Activated T-cell treated with anti-CD3 and anti-CD28 coated beads for 48 hours (primary cell): ENCODE results near the gene PHC2.

Experiments used
- DNase-seq: peaks from one replicate; pipeline ENCODE4 v3.0.0-alpha.2; 2020; ENCODE audit warnings: low read depth

The PHC2 gene

DNA sequence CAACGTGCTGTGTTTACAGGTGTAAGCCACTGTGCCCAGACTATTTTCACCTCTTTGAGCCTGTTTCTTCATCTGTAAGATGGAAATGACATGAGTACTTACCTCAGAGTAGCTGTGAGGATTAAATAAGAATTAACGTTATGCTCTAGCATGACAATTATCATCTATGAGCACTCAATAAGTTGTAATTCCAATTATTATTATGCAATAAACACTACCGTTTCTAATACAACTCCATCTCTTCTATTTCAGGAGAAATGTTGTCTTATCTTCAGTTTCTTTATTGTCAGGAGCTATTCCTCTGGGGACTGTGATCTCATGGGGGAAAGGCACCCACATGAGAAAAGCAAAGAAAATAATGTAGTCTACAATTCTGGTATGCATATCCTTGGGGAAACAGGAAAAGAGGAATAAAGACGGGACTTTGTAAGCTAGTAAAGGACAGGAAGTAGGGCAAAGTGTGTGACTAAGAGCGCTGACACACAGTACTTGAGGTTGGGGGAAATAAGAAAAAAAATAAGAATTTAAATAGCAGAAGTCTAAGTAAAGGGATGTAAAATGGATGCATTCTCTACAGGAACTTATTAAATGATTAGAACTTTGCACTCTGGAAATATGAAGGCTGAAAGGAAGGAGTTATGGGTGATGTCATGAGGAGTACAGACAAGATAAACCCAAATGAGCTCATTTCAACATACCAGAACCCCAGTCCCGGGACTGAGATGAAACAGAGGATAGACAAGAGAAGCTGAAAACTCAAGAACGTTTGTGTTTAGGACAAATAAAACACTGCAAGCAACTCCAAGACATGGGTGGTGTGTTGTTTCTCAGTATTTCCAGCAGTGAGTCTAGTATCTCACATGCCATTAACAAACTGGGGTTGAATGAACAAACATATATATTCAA is 9.8 kb downstream of the PHC2 start:
- DNase-seq = no peak

DNA sequence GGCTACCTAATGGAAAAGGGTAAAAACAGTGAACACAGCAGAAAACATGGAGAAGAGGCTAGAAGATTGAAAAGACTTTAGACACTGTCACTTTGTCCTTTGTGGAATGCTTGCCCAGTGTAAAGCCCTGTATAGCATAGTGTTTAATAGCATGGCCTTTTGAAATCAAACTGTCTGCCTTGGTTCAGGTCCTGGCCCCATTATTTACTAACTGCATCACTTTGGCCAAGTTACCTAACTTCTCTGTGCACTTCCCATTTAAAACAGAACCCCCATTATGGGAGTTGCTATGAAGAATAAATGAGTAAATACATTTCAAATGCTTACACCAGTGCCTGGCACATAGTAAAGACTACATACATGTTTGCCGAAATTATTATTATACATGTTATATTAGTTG is 12.1 kb downstream of the PHC2 start:
- no peak for DNase-seq

- DNase-seq = no peak
Observed at GRCh38 chr1:33414879-33415278, 16.0 kb downstream of the PHC2 start.

- no peak for DNase-seq
Observed at GRCh38 chr1:33410091-33410701, 20.7 kb downstream of the PHC2 start.

DNA sequence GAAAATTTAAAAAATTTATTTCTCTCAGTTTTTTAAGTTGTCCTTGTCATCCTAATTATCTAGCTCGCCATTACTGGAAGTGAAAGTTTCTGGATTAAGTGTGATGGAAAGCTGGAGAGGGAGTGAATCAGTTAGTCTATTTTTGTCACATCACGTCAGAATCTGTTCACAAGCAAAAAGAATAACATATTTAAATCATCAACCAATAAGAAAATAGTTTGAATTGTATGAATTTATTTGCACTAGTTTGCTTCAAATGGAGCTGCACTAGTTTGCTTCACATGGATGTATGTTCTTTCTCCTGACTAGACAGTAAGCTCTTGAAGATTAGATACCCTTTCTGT is 22.8 kb downstream of the PHC2 start:
- DNase-seq = no peak

- no peak for DNase-seq
Observed at GRCh38 chr1:33407352-33408092, 23.4 kb downstream of the PHC2 start.

- no peak for DNase-seq
Observed at GRCh38 chr1:33402206-33402605, 28.7 kb downstream of the PHC2 start.

GRCh38 chr1:33401471-33401870 is 29.4 kb downstream of the PHC2 start:
- DNase-seq = no peak

GRCh38 chr1:33400153-33400911 is 30.6 kb downstream of the PHC2 start:
- no peak for DNase-seq

GRCh38 chr1:33399375-33399774 is 31.5 kb downstream of the PHC2 start:
- DNase-seq = no peak

- DNase-seq = no peak
Observed at GRCh38 chr1:33397994-33398393, 32.9 kb downstream of the PHC2 start.

GRCh38 chr1:33397125-33397506 is 33.8 kb downstream of the PHC2 start:
- DNase-seq = no peak

- no peak for DNase-seq
Observed at GRCh38 chr1:33396188-33397124, 34.4 kb downstream of the PHC2 start.

DNA sequence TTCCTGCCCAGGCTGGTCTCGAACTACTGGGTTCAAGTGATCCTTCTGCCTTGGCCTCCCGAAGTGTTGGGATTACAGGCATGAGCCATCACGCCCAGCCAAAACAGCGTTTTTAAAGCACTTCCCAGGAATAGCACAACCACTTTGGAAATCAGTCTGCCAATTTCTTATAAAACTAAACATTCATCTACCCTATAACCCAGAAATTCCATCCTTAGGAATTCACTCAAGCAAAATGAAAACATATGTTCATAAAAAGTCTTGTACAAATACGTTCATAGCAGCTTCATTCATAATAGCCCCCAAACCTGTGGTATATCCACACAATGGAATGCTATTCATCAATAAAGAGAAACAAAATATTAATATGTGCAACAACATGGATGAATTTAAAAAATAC is 36.1 kb downstream of the PHC2 start:
- no peak for DNase-seq

DNA sequence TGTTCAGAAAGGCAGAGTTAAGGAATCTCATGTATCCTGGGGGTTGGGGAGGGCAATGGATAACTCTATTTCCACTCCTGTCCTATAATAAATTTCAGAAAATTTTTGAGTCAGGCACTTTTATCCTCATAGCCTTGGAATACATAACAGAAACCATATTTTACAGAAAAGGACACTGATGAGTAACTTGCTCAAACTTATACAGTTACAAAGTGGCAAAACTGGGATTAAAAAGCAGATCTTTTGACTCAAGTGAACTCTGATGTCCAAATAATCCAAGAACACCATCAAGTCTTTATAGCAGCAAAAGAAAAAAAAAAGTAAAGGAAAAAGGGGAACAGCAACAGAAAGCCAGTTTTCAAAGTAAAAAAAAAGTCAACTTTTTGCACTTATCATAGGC is 36.9 kb downstream of the PHC2 start:
- no peak for DNase-seq

DNA sequence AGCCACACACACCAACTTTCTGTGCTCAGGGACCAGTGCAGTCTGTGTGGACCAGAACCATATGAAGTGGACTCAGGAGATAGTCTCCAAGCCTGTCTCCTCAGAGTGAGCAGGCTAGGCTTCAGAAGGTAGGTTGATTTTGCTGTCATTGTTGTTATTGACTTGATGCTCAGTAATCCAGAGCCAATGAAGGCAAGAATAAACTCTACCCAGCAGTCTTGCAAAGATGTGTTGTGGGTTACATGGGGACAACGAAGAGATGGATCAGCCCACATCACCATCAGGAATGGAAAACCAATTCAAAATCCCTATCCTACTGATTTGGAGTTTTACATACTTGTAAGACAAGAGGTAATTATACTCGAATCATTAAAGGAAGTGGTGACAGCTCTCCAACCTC is 37.4 kb downstream of the PHC2 start:
- DNase-seq = no peak

DNA sequence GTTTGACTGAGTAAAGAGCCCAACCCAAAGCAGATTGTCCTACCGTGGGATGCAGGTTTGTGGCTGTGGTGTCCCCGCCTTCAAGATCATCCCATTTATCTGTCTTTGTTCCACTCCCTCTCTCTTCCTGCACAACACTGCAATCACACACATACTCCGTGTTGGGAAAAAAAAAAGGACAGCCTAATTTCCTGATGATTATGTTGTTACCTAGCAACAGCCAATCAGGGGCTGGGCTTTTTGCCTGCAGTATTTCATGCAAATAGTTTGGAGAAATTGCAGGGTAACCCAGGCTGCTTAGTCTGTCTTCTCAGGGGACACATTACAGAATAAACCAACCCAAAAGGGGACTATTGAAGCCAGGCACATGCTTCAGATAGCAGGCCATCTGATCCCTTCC is 38.3 kb downstream of the PHC2 start:
- DNase-seq = no peak

- no peak for DNase-seq
Observed at GRCh38 chr1:33392206-33392605, 38.7 kb downstream of the PHC2 start.

DNA sequence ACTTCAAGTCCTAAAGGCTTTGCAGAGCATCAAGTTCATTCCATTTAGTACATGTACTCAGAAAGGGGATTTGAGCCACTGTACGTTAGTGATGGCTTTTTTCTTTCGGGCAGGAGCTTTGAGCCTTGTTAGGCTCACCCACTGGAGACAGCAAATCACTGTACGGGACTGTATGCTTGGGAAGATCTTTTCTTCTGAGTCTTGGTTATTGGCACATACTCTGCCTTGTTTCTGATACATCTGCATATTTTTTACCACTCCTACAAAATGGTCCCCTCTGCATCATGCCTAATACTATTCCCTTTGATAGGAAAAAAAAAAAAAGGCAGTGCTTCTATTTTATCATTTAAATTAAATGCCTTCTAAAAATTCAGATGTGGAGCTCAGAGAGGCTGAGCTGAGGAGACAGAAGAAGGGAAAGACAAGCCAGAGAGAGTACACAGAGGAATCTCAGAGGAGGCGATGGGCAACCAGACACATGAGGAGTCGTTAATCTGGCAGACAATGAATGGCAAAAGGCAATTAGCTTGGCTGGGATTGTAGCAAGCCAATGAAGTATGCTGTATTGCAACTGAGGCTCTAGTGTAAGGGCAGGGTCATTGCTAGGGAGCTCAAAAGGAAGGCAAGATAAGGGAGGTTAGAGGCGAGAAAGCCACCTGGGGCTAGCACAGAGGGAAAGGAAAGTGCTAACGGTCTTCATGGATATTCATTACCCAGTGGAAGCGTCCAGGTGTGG is 39.4 kb downstream of the PHC2 start:
- DNase-seq = no peak

- no peak for DNase-seq
Observed at GRCh38 chr1:33390542-33390941, 40.4 kb downstream of the PHC2 start.
